Hepatocyte (in vitro differentiated cells): ENCODE measurements around the gene AJUBA. TPM values are rescaled to one million over a fixed set of nuclear protein-coding genes. Genes with fewer than 3 reads are reported as not detected.

Experiments
- DNase-seq: peaks from one replicate; pipeline ENCODE4 v3.0.0-alpha.2; 2016; ENCODE audit warnings: low spot score
- H2AFZ ChIP-seq: fragments of 200-600 bp; sonication (generic); 2 replicates; pipeline ENCODE4 v1.6.0; 2016; ENCODE audit warnings: antibody characterized with exemption, mild to moderate bottlenecking
- H3K27ac ChIP-seq: fragments of 200-600 bp; sonication (generic); 2 replicates; pipeline ENCODE4 v1.5.1; 2016; ENCODE audit warnings: mild to moderate bottlenecking
- H3K27me3 ChIP-seq: fragments of 200-600 bp; sonication (generic); 2 replicates; pipeline ENCODE4 v1.6.1; 2016
- H3K36me3 ChIP-seq: fragments of 200-600 bp; sonication (generic); replicated peaks from 2 replicates; pipeline ENCODE4 v1.5.1; 2016; ENCODE audit warnings: low read depth; ENCODE audit not compliant: insufficient read depth
- H3K4me1 ChIP-seq: fragments of 200-600 bp; sonication (generic); 2 replicates; pipeline ENCODE4 v1.5.1; 2016; ENCODE audit warnings: mild to moderate bottlenecking, moderate library complexity; ENCODE audit not compliant: insufficient read depth
- H3K4me2 ChIP-seq: fragments of 200-600 bp; sonication (generic); 2 replicates; pipeline ENCODE4 v1.6.0; 2016
- H3K4me3 ChIP-seq: fragments of 200-600 bp; sonication (generic); 2 replicates; pipeline ENCODE4 v1.5.1; 2016; ENCODE audit warnings: mild to moderate bottlenecking
- H3K79me2 ChIP-seq: fragments of 200-600 bp; sonication (generic); 2 replicates; pipeline ENCODE4 v1.6.0; 2017; ENCODE audit warnings: mild to moderate bottlenecking
- H3K9me2 ChIP-seq: fragments of 200-600 bp; sonication (generic); replicated peaks from 2 replicates; pipeline ENCODE4 v1.6.0; 2017; ENCODE audit warnings: mild to moderate bottlenecking; ENCODE audit not compliant: insufficient read depth
- H3K9me3 ChIP-seq: fragments of 200-600 bp; sonication (generic); 2 replicates; pipeline ENCODE4 v1.5.1; 2016; ENCODE audit warnings: low read depth, mild to moderate bottlenecking
- H4K20me1 ChIP-seq: fragments of 200-600 bp; sonication (generic); 2 replicates; pipeline ENCODE4 v1.6.0; 2016; ENCODE audit warnings: mild to moderate bottlenecking; ENCODE audit not compliant: insufficient read depth, poor library complexity, severe bottlenecking
- EZH2 ChIP-seq: fragments of 200-600 bp; sonication (generic); IDR thresholded peaks from 2 replicates; pipeline ENCODE4 v1.6.1; 2016; ENCODE audit warnings: antibody characterized with exemption, mild to moderate bottlenecking, borderline replicate concordance
- EZH2phosphoT487 ChIP-seq: fragments of 200-600 bp; sonication (generic); IDR thresholded peaks from one replicate; pipeline ENCODE4 v1.6.1; 2018; ENCODE audit warnings: antibody characterized with exemption, mild to moderate bottlenecking, low read depth, moderate library complexity; ENCODE audit not compliant: unreplicated experiment, severe bottlenecking
- WGBS: methylation state at CpG from one replicate; pipeline ENCODE4 v1.1.6; 2016; ENCODE audit warnings: low lambda C conversion rate; ENCODE audit errors: missing lambda C conversion rate; 5-methylcytosine and 5-hydroxymethylcytosine counted together
- polyA plus RNA-seq: library from polyadenylated mRNA; unstranded; fragments of >200 nt; fragmentation: Nextera tagmentation; extraction: Ambion mirVana; gene quantifications from 2 replicates; pipeline ENCODE4 v1.2.1, GENCODE V29; 2016
- total RNA-seq: library from RNA; depleted of rRNA; stranded (reverse); fragments of >200 nt; gene quantifications from 2 replicates; pipeline ENCODE4 v1.2.3, GENCODE V29; 2014
- TF ChIP-seq, protein P1 (sequence below): fragments of 200-600 bp; sonication (generic); IDR thresholded peaks from 2 replicates; pipeline ENCODE4 v1.5.1; 2016; ENCODE audit warnings: antibody characterized with exemption, mild to moderate bottlenecking; ENCODE audit not compliant: poor library complexity

AJUBA gene
- total and polyA plus RNA-seq, 2 experiments from 2014 or later: 43.2 to 80.8 TPM

DNA sequence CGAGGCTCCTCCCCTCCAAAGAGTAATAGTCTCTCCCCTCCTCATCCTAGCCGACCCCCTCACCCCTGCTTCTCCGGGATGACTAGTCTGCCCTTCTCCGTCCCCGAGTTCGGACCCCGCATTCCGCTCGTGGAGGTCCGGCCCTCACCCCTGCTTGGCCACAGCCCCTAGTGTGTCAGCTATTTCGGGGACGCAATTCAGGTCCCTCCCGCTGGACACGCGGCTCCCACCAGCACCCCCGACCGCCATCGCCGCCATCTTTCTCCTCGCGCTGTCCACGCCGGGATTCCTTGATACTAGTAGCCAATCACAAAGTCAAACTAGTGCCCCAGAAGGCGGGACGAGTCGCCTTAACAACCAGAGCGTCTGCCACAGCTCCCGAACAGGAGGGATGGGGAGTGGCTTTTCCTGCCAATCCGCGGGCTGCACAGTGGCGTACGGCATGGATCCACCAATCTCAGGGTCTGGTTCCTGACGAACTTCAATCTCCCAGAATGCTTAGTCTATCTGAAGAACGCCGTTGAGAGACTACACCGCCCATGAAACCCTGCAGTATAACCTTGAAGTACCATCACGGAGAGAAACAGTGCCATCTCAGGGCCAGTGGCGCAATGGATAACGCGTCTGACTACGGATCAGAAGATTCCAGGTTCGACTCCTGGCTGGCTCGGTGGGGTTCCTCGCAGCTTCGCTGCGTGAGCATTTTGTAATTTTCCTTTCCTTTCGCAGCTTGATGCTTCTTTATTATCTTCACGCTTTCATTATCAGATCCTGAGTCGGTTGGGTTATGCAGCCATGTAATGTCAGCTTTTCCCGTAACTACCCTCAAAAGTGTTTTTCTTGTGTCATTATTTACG is 53.0 kb downstream of the AJUBA start, which contains the start of gene PRMT5:
PRMT5 (minus strand) TSS at position 273 of the 857 bp plus-strand sequence; CDS start at position 258, 15 bp downstream.
- peaks cover 4% of the 10 kb centered on the region for H3K4me1 ChIP-seq
- H3K27ac ChIP-seq: peak within 1 kb of the TSS; percentile 86
- peaks cover 21% of the 10 kb centered on the region for H3K79me2 ChIP-seq
- no peaks in the 10 kb centered on the region for H3K9me3 ChIP-seq
- no peaks in the 10 kb centered on the region for H3K27me3 ChIP-seq
- 2% methylated on average over 49 of the region's 51 CpGs for WGBS
- H3K4me3 ChIP-seq: peak within 1 kb of the TSS; percentile 44
- H2AFZ ChIP-seq: peak within 1 kb of the TSS; percentile 63
- peak; percentile 99 for DNase-seq
- no peaks in the 10 kb centered on the region for H4K20me1 ChIP-seq
- no peak for TF ChIP-seq EZH2
- TF ChIP-seq, protein P1, sequence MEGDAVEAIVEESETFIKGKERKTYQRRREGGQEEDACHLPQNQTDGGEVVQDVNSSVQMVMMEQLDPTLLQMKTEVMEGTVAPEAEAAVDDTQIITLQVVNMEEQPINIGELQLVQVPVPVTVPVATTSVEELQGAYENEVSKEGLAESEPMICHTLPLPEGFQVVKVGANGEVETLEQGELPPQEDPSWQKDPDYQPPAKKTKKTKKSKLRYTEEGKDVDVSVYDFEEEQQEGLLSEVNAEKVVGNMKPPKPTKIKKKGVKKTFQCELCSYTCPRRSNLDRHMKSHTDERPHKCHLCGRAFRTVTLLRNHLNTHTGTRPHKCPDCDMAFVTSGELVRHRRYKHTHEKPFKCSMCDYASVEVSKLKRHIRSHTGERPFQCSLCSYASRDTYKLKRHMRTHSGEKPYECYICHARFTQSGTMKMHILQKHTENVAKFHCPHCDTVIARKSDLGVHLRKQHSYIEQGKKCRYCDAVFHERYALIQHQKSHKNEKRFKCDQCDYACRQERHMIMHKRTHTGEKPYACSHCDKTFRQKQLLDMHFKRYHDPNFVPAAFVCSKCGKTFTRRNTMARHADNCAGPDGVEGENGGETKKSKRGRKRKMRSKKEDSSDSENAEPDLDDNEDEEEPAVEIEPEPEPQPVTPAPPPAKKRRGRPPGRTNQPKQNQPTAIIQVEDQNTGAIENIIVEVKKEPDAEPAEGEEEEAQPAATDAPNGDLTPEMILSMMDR: no peak
- TF ChIP-seq EZH2phosphoT487: no peak
- no peaks in the 10 kb centered on the region for H3K36me3 ChIP-seq
- peak within 1 kb of the TSS; percentile 93 for H3K4me2 ChIP-seq
- H3K9me2 ChIP-seq: no peaks in the 10 kb centered on the region

DNA sequence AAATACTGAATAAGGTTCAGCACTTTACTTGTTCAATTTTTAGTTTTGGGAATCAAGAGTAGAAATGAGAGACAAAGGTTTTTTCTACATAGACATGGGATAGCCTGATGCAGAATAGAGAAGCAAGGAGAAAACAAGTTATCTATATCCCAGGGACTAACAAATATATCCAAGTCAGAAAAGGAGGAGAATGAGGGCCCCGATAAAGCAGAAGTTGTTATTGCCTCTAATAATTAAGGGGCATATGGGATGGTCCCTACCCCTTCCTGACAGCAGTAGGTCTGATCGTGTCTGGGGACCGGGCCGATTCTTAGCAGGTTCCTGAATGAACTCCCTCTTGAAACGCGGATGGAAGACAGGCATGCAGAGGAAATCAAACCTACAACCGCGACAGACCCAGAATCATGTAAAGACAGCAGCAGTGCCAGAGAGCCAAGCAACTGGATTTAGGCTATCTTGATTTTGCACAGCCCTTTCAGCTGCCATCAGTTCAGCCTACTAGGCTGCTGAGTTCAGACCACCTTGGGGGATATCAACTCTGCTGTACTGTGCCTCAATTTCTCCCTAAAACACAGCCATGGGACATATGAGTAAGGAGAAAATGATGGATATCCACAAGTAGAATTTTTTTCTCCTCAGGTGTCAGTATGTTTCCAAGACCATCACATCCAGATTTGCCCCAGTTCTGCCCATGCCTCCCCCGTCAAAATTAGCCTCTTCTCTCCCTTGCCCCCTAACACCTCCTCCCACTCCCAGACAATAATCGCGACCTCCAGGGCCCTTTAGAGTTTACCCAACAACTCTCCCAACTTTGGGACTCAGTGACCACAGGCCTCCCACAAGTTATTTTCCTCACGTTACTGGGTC is 53.9 kb downstream of the AJUBA start:
- H2AFZ ChIP-seq: peak overlapping the region; percentile 42
- H3K79me2 ChIP-seq: peaks cover 21% of the 10 kb centered on the region

DNA sequence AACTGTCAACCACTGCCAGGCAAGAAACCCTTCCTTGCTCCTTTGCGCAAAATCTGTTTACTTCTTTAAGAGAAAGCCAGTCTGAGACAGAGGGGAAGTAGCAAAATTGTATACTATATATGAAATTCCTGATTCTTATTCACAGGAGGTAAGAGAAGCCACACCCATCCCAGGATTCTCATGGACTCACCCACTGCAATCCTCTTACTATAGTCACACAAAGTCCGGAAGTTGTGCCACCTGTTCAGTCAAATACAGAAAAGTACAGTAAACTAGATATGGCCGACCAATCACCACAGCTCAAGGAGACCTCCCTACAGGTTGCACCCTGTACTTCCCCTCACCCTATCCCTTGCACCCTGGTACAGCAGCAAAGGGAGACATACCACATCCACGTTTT is 56.0 kb downstream of the AJUBA start:
- Histone ChIP-seq H3K4me2 (no peak overlapping the region), H3K27me3 (no peaks in the 10 kb centered on the region), H4K20me1 (no peaks in the 10 kb centered on the region), H3K4me1 (peaks cover 4% of the 10 kb centered on the region), H3K27ac (no peak overlapping the region), H3K36me3 (no peaks in the 10 kb centered on the region), H3K4me3 (no peak overlapping the region), H3K9me2 (no peaks in the 10 kb centered on the region), H2AFZ (no peak overlapping the region), H3K9me3 (no peaks in the 10 kb centered on the region), H3K79me2 (peaks cover 21% of the 10 kb centered on the region)
- TF ChIP-seq EZH2phosphoT487 (no peak), EZH2 (no peak)
- TF ChIP-seq, protein P1: no peak
- peak; percentile 28 for DNase-seq
- 89% methylated on average over 4 of the region's 4 CpGs for WGBS

More for the DNA sequence above, 53.9 kb downstream of the AJUBA start:
- Histone ChIP-seq H3K4me1 (peaks cover 4% of the 10 kb centered on the region), H3K27ac (peak overlapping the region; percentile 86), H3K9me2 (no peaks in the 10 kb centered on the region), H3K9me3 (no peaks in the 10 kb centered on the region), H3K36me3 (no peaks in the 10 kb centered on the region), H3K4me3 (peak overlapping the region; percentile 44), H3K27me3 (no peaks in the 10 kb centered on the region), H4K20me1 (no peaks in the 10 kb centered on the region), H3K4me2 (peak overlapping the region; percentile 93)
- 33% methylated on average over 12 of the region's 12 CpGs for WGBS
- DNase-seq: no peak
- no peak for TF ChIP-seq EZH2phosphoT487
- TF ChIP-seq, protein P1: no peak
- no peak for TF ChIP-seq EZH2
